Endothelial cell of umbilical vein (primary cell): ENCODE data around the gene DMXL2.

ENCODE experiments used
- JUN ChIP-seq: IDR thresholded peaks from 2 replicates; pipeline ENCODE4 v1.6.1; 2011; ENCODE audit warnings: borderline replicate concordance, low read depth; ENCODE audit not compliant: insufficient read length, insufficient read depth
- MAX ChIP-seq: IDR thresholded peaks from 2 replicates; pipeline ENCODE4 v1.6.1; 2011; ENCODE audit not compliant: insufficient read depth, insufficient read length
- MYC ChIP-seq: IDR thresholded peaks from one replicate; pipeline ENCODE4 v1.6.1; 2011; ENCODE audit warnings: mild to moderate bottlenecking, low read depth, low read length
- POLR2AphosphoS5 ChIP-seq: IDR thresholded peaks from 2 replicates; pipeline ENCODE4 v1.6.1; 2012; ENCODE audit warnings: low read depth, mild to moderate bottlenecking, control low read depth, low read length, moderate library complexity; ENCODE audit not compliant: insufficient read depth
- TF ChIP-seq, protein P1 (sequence below), 2 donors: IDR thresholded peaks; 1 replicate in 1 of 2; 2 replicates in 1 of 2; pipeline ENCODE4 v1.5.1; 2011; ENCODE audit warnings: low read length in 2 of 2, mild to moderate bottlenecking in 2 of 2, moderate library complexity in 2 of 2, control low read depth in 1 of 2, inconsistent platforms in 1 of 2, low read depth in 1 of 2; ENCODE audit not compliant: insufficient read depth in 1 of 2; ENCODE audit errors: extremely low read depth in 1 of 2

DNA sequence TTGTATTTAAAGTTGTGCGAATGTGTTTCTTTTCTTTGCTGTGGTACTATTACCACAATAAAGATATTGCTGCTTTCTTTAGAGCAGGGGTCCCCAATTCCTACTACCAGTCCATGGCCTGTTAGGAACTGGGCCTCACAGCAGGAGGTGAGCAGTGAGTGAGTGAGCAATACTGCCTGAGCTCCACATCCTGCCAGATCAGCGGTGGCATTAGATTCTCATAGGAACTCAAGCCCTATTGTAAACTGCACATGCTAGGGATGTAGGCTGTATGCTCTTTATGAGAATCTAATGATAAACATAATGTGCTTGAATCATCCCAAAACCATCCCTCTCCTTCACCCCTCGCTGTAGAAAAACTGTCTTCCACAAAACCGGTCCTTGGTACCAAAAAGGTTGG is 41.6 kb downstream of the DMXL2 start:
- TF ChIP-seq JUN: no peak
- TF ChIP-seq, protein P1, sequence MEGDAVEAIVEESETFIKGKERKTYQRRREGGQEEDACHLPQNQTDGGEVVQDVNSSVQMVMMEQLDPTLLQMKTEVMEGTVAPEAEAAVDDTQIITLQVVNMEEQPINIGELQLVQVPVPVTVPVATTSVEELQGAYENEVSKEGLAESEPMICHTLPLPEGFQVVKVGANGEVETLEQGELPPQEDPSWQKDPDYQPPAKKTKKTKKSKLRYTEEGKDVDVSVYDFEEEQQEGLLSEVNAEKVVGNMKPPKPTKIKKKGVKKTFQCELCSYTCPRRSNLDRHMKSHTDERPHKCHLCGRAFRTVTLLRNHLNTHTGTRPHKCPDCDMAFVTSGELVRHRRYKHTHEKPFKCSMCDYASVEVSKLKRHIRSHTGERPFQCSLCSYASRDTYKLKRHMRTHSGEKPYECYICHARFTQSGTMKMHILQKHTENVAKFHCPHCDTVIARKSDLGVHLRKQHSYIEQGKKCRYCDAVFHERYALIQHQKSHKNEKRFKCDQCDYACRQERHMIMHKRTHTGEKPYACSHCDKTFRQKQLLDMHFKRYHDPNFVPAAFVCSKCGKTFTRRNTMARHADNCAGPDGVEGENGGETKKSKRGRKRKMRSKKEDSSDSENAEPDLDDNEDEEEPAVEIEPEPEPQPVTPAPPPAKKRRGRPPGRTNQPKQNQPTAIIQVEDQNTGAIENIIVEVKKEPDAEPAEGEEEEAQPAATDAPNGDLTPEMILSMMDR (IDR thresholded peaks at IDR 0.05; ENCODE audit: extremely low read depth in 1 of 2, insufficient read depth in 1 of 2, low read depth in 1 of 2, low read length in 2 of 2): no peak
- no peak for TF ChIP-seq MYC
- TF ChIP-seq POLR2AphosphoS5: no peak
- TF ChIP-seq MAX: no peak
